HepG2 (cell line): ENCODE data around the gene LRRC4C.

ENCODE experiments used
- CC2D1A ChIP-seq: sonication (generic); formaldehyde crosslinking; IDR thresholded peaks from 2 replicates; pipeline ENCODE4 v1.8.1; 2023; ENCODE audit warnings: mild to moderate bottlenecking, missing genetic modification reagents
- CTCF ChIP-seq: sonication (generic); formaldehyde crosslinking; IDR thresholded peaks from 2 replicates; pipeline ENCODE4 v1.5.0; 2020; ENCODE audit warnings: mild to moderate bottlenecking, missing genetic modification reagents, moderate library complexity
- HDAC2 ChIP-seq: sonication (generic); formaldehyde crosslinking; IDR thresholded peaks from 2 replicates; pipeline ENCODE4 v1.4.0; 2020; ENCODE audit warnings: missing genetic modification reagents
- HOMEZ ChIP-seq: IDR thresholded peaks from 2 replicates; pipeline ENCODE4 v1.6.1; 2016; ENCODE audit warnings: low read depth
- MYC ChIP-seq: sonication (generic); formaldehyde crosslinking; IDR thresholded peaks from 2 replicates; pipeline ENCODE4 v1.9.0; 2021; ENCODE audit warnings: missing genetic modification reagents, borderline replicate concordance
- NFATC3 ChIP-seq: sonication (generic); formaldehyde crosslinking; IDR thresholded peaks from 2 replicates; pipeline ENCODE4 v1.5.1; 2020; ENCODE audit warnings: mild to moderate bottlenecking, missing genetic modification reagents
- TBP ChIP-seq: sonication (generic); formaldehyde crosslinking; IDR thresholded peaks from 2 replicates; pipeline ENCODE4 v1.5.0; 2020; ENCODE audit warnings: missing genetic modification reagents
- ZBTB26 ChIP-seq: IDR thresholded peaks from 2 replicates; pipeline ENCODE4 v1.6.1; 2016; ENCODE audit warnings: missing compliant biosample characterization, missing genetic modification reagents, borderline replicate concordance

- TF ChIP-seq CC2D1A: no peak
- no peak for TF ChIP-seq ZBTB26 (CRISPR knock-in tag)
- no peak for TF ChIP-seq CTCF (CRISPR knock-in tag)
- no peak for TF ChIP-seq NFATC3 (CRISPR knock-in tag)
- no peak for TF ChIP-seq TBP
- TF ChIP-seq HOMEZ (CRISPR knock-in tag): no peak
- no peak for TF ChIP-seq HDAC2 (CRISPR knock-in tag)
- TF ChIP-seq MYC (CRISPR knock-in tag): no peak
Measured at GRCh38 chr11:40602866-40603552, 856.4 kb downstream of the LRRC4C start.
